Endothelial cell of hepatic sinusoid (primary cell): ENCODE measurements around the gene ZNF580.

Experiments
- in situ Hi-C: cut with HindIII; loops from 2 replicates; pipeline ENCODE4 v1.10.0; 2017; ENCODE audit warnings: low sequenced_read_pairs

Gene ZNF580

GRCh38 chr19:55605637-55606470, 34.9 kb upstream of the ZNF580 start, which contains the start of gene ZNF865:
TSS of gene ZNF865 (plus strand) at chr19:55605647. CDS start at chr19:55613619, 7,972 bp downstream.
- in situ Hi-C loops: no loop called here

- in situ Hi-C loops: no loop called here
These were observed 34.4 kb upstream of the ZNF580 start for GRCh38 chr19:55606471-55606787.

- in situ Hi-C loops: no loop called here
These were observed 34.0 kb upstream of the ZNF580 start for GRCh38 chr19:55606817-55607216.

GRCh38 chr19:55609326-55609725, 31.5 kb upstream of the ZNF580 start:
- in situ Hi-C loops: no loop called here

- in situ Hi-C loops: no loop called here
These were observed 29.4 kb upstream of the ZNF580 start for GRCh38 chr19:55611300-55611982.

- in situ Hi-C loops: no loop called here
These were observed 28.7 kb upstream of the ZNF580 start for GRCh38 chr19:55611983-55612645.

GRCh38 chr19:55613396-55613795, 27.4 kb upstream of the ZNF580 start:
- in situ Hi-C loops: no loop called here

GRCh38 chr19:55613930-55614710, 26.7 kb upstream of the ZNF580 start:
- in situ Hi-C loops: no loop called here

GRCh38 chr19:55614711-55615542, 25.9 kb upstream of the ZNF580 start:
- in situ Hi-C loops: no loop called here

GRCh38 chr19:55615543-55616394, 25.0 kb upstream of the ZNF580 start:
- in situ Hi-C loops: no loop called here

- in situ Hi-C loops: no loop called here
These were observed 24.4 kb upstream of the ZNF580 start for GRCh38 chr19:55616395-55616875.

GRCh38 chr19:55617426-55617825, 23.4 kb upstream of the ZNF580 start:
- in situ Hi-C loops: no loop called here

GRCh38 chr19:55618426-55618825, 22.4 kb upstream of the ZNF580 start:
- in situ Hi-C loops: no loop called here

- in situ Hi-C loops: no loop called here
These were observed 21.5 kb upstream of the ZNF580 start for GRCh38 chr19:55619286-55619685.

GRCh38 chr19:55620410-55621204, 20.2 kb upstream of the ZNF580 start:
- in situ Hi-C loops: loop anchor here (5.0 kb wide), 3 partner anchors 108 to 403 kb away; no protein-coding TSS in a partner anchor

- in situ Hi-C loops: loop anchor here (5.0 kb wide), 3 partner anchors 109 to 404 kb away; no protein-coding TSS in a partner anchor
These were observed 19.6 kb upstream of the ZNF580 start for GRCh38 chr19:55621205-55621672.

GRCh38 chr19:55621673-55622231, 19.1 kb upstream of the ZNF580 start:
- in situ Hi-C loops: loop anchor here (5.0 kb wide), 3 partner anchors 109 to 404 kb away; no protein-coding TSS in a partner anchor
